Measurements from ENCODE around the gene RBL1. TPM values are rescaled to one million over a fixed set of nuclear protein-coding genes. Genes with fewer than 3 reads are reported as not detected.

The RBL1 gene
- total and polyA plus RNA-seq, 7 donors = 0.60 to 7.9 (median 3.6) TPM

- Histone ChIP-seq H3K27me3 (no peaks in the 10 kb centered on the region), H3K4me1 (no peaks in the 10 kb centered on the region), H3K27ac (no peak overlapping the region), H3K4me3 (no peak overlapping the region), H3K9me3 (no peaks in the 10 kb centered on the region), H3K36me3 (no peaks in the 10 kb centered on the region)
- DNase-seq = no peak
- 87 to 88% methylated on average over 4 of the region's 4 CpGs for WGBS, 2 donors
- intact Hi-C loops (cut with DNase I) = no loop called here
- TF ChIP-seq POLR2A (IDR thresholded peaks at IDR 0.05) = no peak
- TF ChIP-seq CTCF (IDR thresholded peaks at IDR 0.05) = no peak
- TF ChIP-seq EP300 (IDR thresholded peaks at IDR 0.05) = no peak
- no peak for TF ChIP-seq POLR2AphosphoS5 (IDR thresholded peaks at IDR 0.05)
These were observed 24.7 kb upstream of the RBL1 start for GRCh38 chr20:37120497-37120896.

GRCh38 chr20:37119356-37120036 is 23.7 kb upstream of the RBL1 start:
- 94 to 95% methylated on average over 7 of the region's 7 CpGs for WGBS, 2 donors
- Histone ChIP-seq H3K4me3 (no peak overlapping the region), H3K27ac (no peak overlapping the region), H3K9me3 (no peaks in the 10 kb centered on the region), H3K4me1 (no peaks in the 10 kb centered on the region), H3K27me3 (no peaks in the 10 kb centered on the region), H3K36me3 (no peaks in the 10 kb centered on the region)
- TF ChIP-seq CTCF (IDR thresholded peaks at IDR 0.05) (no peak), EP300 (IDR thresholded peaks at IDR 0.05) (no peak), POLR2A (IDR thresholded peaks at IDR 0.05) (no peak), POLR2AphosphoS5 (IDR thresholded peaks at IDR 0.05) (no peak)
- intact Hi-C loops (cut with DNase I) = no loop called here
- DNase-seq = no peak

- Histone ChIP-seq H3K9me3 (no peaks in the 10 kb centered on the region), H3K27me3 (no peaks in the 10 kb centered on the region), H3K27ac (no peak overlapping the region), H3K4me1 (no peaks in the 10 kb centered on the region), H3K36me3 (peaks cover 0 to 6% (median 0%) of the 10 kb centered on the region in 4 donors), H3K4me3 (no peak overlapping the region)
- 21 to 73% methylated on average over 8 of the region's 8 CpGs for WGBS, 2 donors
- no peak for DNase-seq
- TF ChIP-seq POLR2A (IDR thresholded peaks at IDR 0.05) (no peak), EP300 (IDR thresholded peaks at IDR 0.05) (no peak), CTCF (IDR thresholded peaks at IDR 0.05) (no peak), POLR2AphosphoS5 (IDR thresholded peaks at IDR 0.05) (no peak)
- intact Hi-C loops (cut with DNase I) = no loop called here
These were observed 18.2 kb upstream of the RBL1 start for GRCh38 chr20:37114012-37114411.

- intact Hi-C loops (cut with DNase I) = no loop called here
- TF ChIP-seq CTCF (IDR thresholded peaks at IDR 0.05) (no peak), POLR2A (IDR thresholded peaks at IDR 0.05) (no peak), POLR2AphosphoS5 (IDR thresholded peaks at IDR 0.05) (no peak), EP300 (IDR thresholded peaks at IDR 0.05) (no peak)
- 86 to 94% methylated on average over 2 of the region's 2 CpGs for WGBS, 2 donors
These were observed 16.2 kb upstream of the RBL1 start for GRCh38 chr20:37111926-37112455.

More at GRCh38 chr20:37111926-37112455, 16.2 kb upstream of the RBL1 start:
- Histone ChIP-seq H3K4me1 (no peaks in the 10 kb centered on the region), H3K9me3 (no peaks in the 10 kb centered on the region), H3K36me3 (peaks cover 0 to 6% (median 0%) of the 10 kb centered on the region in 4 donors), H3K27me3 (no peaks in the 10 kb centered on the region), H3K27ac (no peak overlapping the region), H3K4me3 (no peak overlapping the region)
- DNase-seq = no peak
